GM12878 (cell line): Measurements from ENCODE around the gene SOAT2. TPM values are rescaled to one million over a fixed set of nuclear protein-coding genes. Genes with fewer than 3 reads are reported as not detected.

Experiments
- ATAC-seq: fragments of 200-7000 bp; cut with Tn5 transposase; 3 replicates; pipeline ENCODE4 v1.9.1; 2020; ENCODE audit warnings: mild to moderate bottlenecking, moderate library complexity
- BruUV-seq: library from RNA; stranded (reverse); fragments of 400-500 nt; replicated peaks from 2 replicates; lab custom pipeline; 2021; lab: Mats Ljungman, UMichigan
- CTCF ChIA-PET: fragments of 300-600 bp; sonication (Branson Sonifier 250); formaldehyde crosslinking; extraction: SDS; loops from one replicate; lab custom pipeline; 2021; ENCODE audit warnings: inconsistent platforms; lab: Yijun Ruan, JAX
- POLR2A ChIA-PET: fragments of 350-600 bp; formaldehyde crosslinking; extraction: SDS; loops from one replicate; lab custom pipeline; 2021; ENCODE audit warnings: inconsistent platforms; lab: Charles Lee
- RAD21 ChIA-PET: fragments of 300-600 bp; sonication (Branson Sonifier 250); formaldehyde crosslinking; loops from one replicate; lab custom pipeline; 2023; ENCODE audit warnings: antibody characterized with exemption; ENCODE audit not compliant: unreplicated experiment; lab: Charles Lee
- SMC1A ChIA-PET: fragments of 300-600 bp; sonication (Branson Sonifier 250); formaldehyde crosslinking; loops from one replicate; lab custom pipeline; 2023; ENCODE audit not compliant: unreplicated experiment, uncharacterized antibody; lab: Charles Lee
- DNase-seq: peaks from one replicate; pipeline ENCODE4 v3.0.0-alpha.2; 2011; ENCODE audit warnings: low read depth, low spot score
- FAIRE-seq: peaks from 3 replicates; lab custom pipeline; 2011; peaks lifted over from hg19 to GRCh38; lab: Jason Lieb, UNC
- H2AFZ ChIP-seq: 2 replicates; pipeline ENCODE4 v1.6.0; 2011; ENCODE audit warnings: low read depth, low read length, control low read depth; ENCODE audit not compliant: control insufficient read depth
- H3K27ac ChIP-seq: 2 replicates; pipeline ENCODE4 v1.5.1; 2011; ENCODE audit warnings: control low read depth; ENCODE audit not compliant: control insufficient read depth, insufficient read depth
- H3K27me3 ChIP-seq, 2 experiments: replicated peaks in 1 of 2; 2 replicates each; pipeline versions ENCODE4 v1.6.0 to v1.6.1; 2011; ENCODE audit warnings: low read length in 1 of 2; ENCODE audit not compliant: control insufficient read depth in 2 of 2, insufficient read depth in 2 of 2
- H3K36me3 ChIP-seq, 2 experiments: 2 replicates each; pipeline ENCODE4 v1.5.1; 2011; ENCODE audit warnings: low read length in 1 of 2; ENCODE audit not compliant: control insufficient read depth in 2 of 2, insufficient read depth in 2 of 2
- H3K4me1 ChIP-seq: 2 replicates; pipeline ENCODE4 v1.6.1; 2011; ENCODE audit warnings: mild to moderate bottlenecking, low read length, moderate library complexity, mixed read lengths; ENCODE audit not compliant: control insufficient read depth, insufficient read depth
- H3K4me2 ChIP-seq: 2 replicates; pipeline ENCODE4 v1.6.0; 2011; ENCODE audit warnings: control low read depth; ENCODE audit not compliant: control insufficient read depth, insufficient read depth
- H3K4me3 ChIP-seq: fragments of 200-600 bp; sonication (generic); 2 replicates; pipeline ENCODE4 v1.5.1; 2016
- H3K79me2 ChIP-seq: 2 replicates; pipeline ENCODE4 v1.6.0; 2011; ENCODE audit warnings: low read length; ENCODE audit not compliant: control insufficient read depth, insufficient read depth
- H3K9ac ChIP-seq: 2 replicates; pipeline ENCODE4 v1.8.0; 2011; ENCODE audit warnings: low read length, control low read depth, mixed read lengths; ENCODE audit not compliant: control insufficient read depth, insufficient read depth
- H3K9me3 ChIP-seq: replicated peaks from 3 replicates; pipeline ENCODE4 v1.5.1; 2011; ENCODE audit warnings: mild to moderate bottlenecking, low read length; ENCODE audit not compliant: control insufficient read depth, insufficient read depth
- H4K20me1 ChIP-seq: 2 replicates; pipeline ENCODE4 v1.6.0; 2011; ENCODE audit not compliant: control insufficient read depth, insufficient read depth
- EZH2 ChIP-seq: IDR thresholded peaks from 2 replicates; pipeline ENCODE4 v1.6.1; 2012; ENCODE audit warnings: low read depth, mild to moderate bottlenecking, control low read depth, inconsistent platforms, low read length, borderline replicate concordance; ENCODE audit not compliant: control insufficient read depth
- HDGF ChIP-seq: fragments of 450-650 bp; IDR thresholded peaks from 2 replicates; pipeline ENCODE4 v1.6.1; 2016; ENCODE audit warnings: antibody characterized with exemption
- IKZF1 ChIP-seq: fragments of 450-650 bp; conservative IDR thresholded peaks from 2 replicates; pipeline ENCODE4 v1.6.1; 2017; ENCODE audit warnings: antibody characterized with exemption, mild to moderate bottlenecking
- IKZF2 ChIP-seq, 2 experiments: fragments of 450-650 bp; IDR thresholded peaks; 2 replicates each; pipeline ENCODE4 v1.6.1; 2017; ENCODE audit warnings: mild to moderate bottlenecking in 2 of 2, moderate library complexity in 2 of 2
- IRF3 ChIP-seq: fragments of 450-650 bp; IDR thresholded peaks from 2 replicates; pipeline ENCODE4 v1.6.1; 2014; ENCODE audit warnings: mild to moderate bottlenecking
- MAX ChIP-seq: IDR thresholded peaks from 2 replicates; pipeline ENCODE4 v1.6.1; 2012; ENCODE audit warnings: low read depth, low read length, improper control_type of control experiment
- MEF2B ChIP-seq: fragments of 450-650 bp; IDR thresholded peaks from 2 replicates; pipeline ENCODE4 v1.6.1; 2018; ENCODE audit warnings: mild to moderate bottlenecking, moderate library complexity; ENCODE audit not compliant: partially characterized antibody, poor library complexity, severe bottlenecking
- POLR2A ChIP-seq: IDR thresholded peaks from 2 replicates; pipeline ENCODE4 v1.6.1; 2011; ENCODE audit warnings: low read depth, mild to moderate bottlenecking, low read length
- STAT1 ChIP-seq: fragments of 450-650 bp; conservative IDR thresholded peaks from 2 replicates; pipeline ENCODE4 v1.6.1; 2014; ENCODE audit warnings: antibody characterized with exemption, mild to moderate bottlenecking
- TARDBP ChIP-seq: IDR thresholded peaks from 2 replicates; pipeline ENCODE4 v1.6.1; 2016; ENCODE audit warnings: borderline replicate concordance
- WGBS: methylation state at CpG from one replicate; pipeline ENCODE4 v1.1.6; 2016; ENCODE audit warnings: low lambda C conversion rate; ENCODE audit not compliant: insufficient replicate concordance, insufficient coverage; ENCODE audit errors: missing lambda C conversion rate; 5-methylcytosine and 5-hydroxymethylcytosine counted together
- in situ Hi-C: fragments of 300-500 bp; cut with MboI; formaldehyde crosslinking; loops from 9 replicates; pipeline ENCODE4 v1.14.3; 2018; ENCODE audit warnings: mixed read lengths
- intact Hi-C: fragments of 100-400 bp; cut with micrococcal nuclease; formaldehyde crosslinking; loops from one replicate; pipeline ENCODE4 v1.14.2; 2022; ENCODE audit not compliant: unreplicated experiment
- polyA plus RNA-seq, 11 experiments: library from polyadenylated mRNA; depleted of rRNA in 4 of 11; unstranded in 6 of 11; stranded (reverse) in 5 of 11; fragments of >200 nt; fragmentation: Nextera tagmentation in 4 of 11; fragmentation: Illumina TruSeq in 1 of 11; extraction: Ambion mirVana in 4 of 11; extraction: Trizol in 1 of 11; gene quantifications; 1 replicate in 1 of 11; 2 replicates in 10 of 11; pipeline versions ENCODE4 v1.2.1 to v1.2.3, GENCODE V29; 2011 to 2016; ENCODE audit warnings: inconsistent platforms in 2 of 11, missing spikeins in 2 of 11, low read depth in 1 of 11
- total RNA-seq, 4 experiments: library from RNA; depleted of rRNA in 3 of 4; stranded (reverse); fragments of >200 nt in 3 of 4; fragmentation: Illumina TruSeq in 1 of 4; extraction: Trizol in 1 of 4; gene quantifications; 2 replicates each; pipeline versions ENCODE4 v1.2.1 to v1.2.3, GENCODE V29; 2013 to 2021

The SOAT2 gene
- total and polyA plus RNA-seq, 10 of the 15 experiments (the other 5 are each of a cell fraction or from before 2014, with no cell fraction given) = 0.08 to 1.7 (median 0.69) TPM

GRCh38 chr12:53058674-53059433 lies 44.4 kb upstream of the SOAT2 start (continued):
- TF ChIP-seq TARDBP (no peak), MAX (no peak), IRF3 (no peak), IKZF1 (no peak), STAT1 (no peak), MEF2B (no peak), EZH2 (no peak), IKZF2 (IDR thresholded peaks at IDR 0.05) (no peak)

GRCh38 chr12:53059434-53060063 lies 43.7 kb upstream of the SOAT2 start:
- in situ Hi-C loops = no loop called here
- SMC1A ChIA-PET = no interaction called here

More at GRCh38 chr12:53059434-53060063, 43.7 kb upstream of the SOAT2 start:
- 57% methylated on average over 24 of the region's 24 CpGs for WGBS
- H3K27ac ChIP-seq = no peak overlapping the region
- H4K20me1 ChIP-seq = no peaks in the 10 kb centered on the region
- no peak; the same call in 2 of the 3 replicates for ATAC-seq
- no TSS peak for BruUV-seq
- no peaks in the 10 kb centered on the region for H3K9me3 ChIP-seq
- ChIA-PET POLR2A (no interaction called here), RAD21 (no interaction called here), CTCF (interaction anchor here (1.0 to 2.0 kb wide), 2 partner anchors 8 to 39 kb away, joined by 3 to 6 read pairs; no protein-coding TSS in a partner anchor)
- H3K36me3 ChIP-seq = no peaks in the 10 kb centered on the region; a peak in 1 of 4 replicates
- H2AFZ ChIP-seq = no peak overlapping the region
- TF ChIP-seq POLR2A = peak; percentile 23; the same call in 1 of the 2 replicates
- TF ChIP-seq HDGF = no peak
- DNase-seq = no peak
- H3K4me1 ChIP-seq = no peaks in the 10 kb centered on the region
- H3K79me2 ChIP-seq = no peaks in the 10 kb centered on the region
- no peak overlapping the region for H3K4me2 ChIP-seq
- FAIRE-seq = no peak
- H3K27me3 ChIP-seq = no peaks in the 10 kb centered on the region
- intact Hi-C loops = no loop called here
- no peak overlapping the region for H3K4me3 ChIP-seq
- H3K9ac ChIP-seq = no peak overlapping the region
